Measurements from ENCODE around the gene ATP5F1C.

- no peak for TF ChIP-seq CTCF (IDR thresholded peaks at IDR 0.05)
- TF ChIP-seq ATF2 (CRISPR knock-in tag; IDR thresholded peaks at IDR 0.05; ENCODE audit: borderline replicate concordance, low read depth), result no peak
Measured at GRCh38 chr10:7853226-7853842, 65.4 kb downstream of the ATP5F1C start.

Measured in WTC11 (cell line).